ENCODE results near the gene DLX3.
A peak's percentile ranks its signal among the peaks of the same experiment; 100 is the strongest.

DLX3 gene

GRCh38 chr17:49957350-49957749 lies 37.7 kb downstream of the DLX3 start:
- no peak for DNase-seq (ENCODE audit: low read depth)

- no peak for DNase-seq (ENCODE audit: low read depth)
Observed at GRCh38 chr17:49956780-49957179, 38.2 kb downstream of the DLX3 start.

GRCh38 chr17:49955157-49955556 lies 39.9 kb downstream of the DLX3 start:
- no peak for DNase-seq (ENCODE audit: low read depth)

GRCh38 chr17:49952912-49953497 lies 42.0 kb downstream of the DLX3 start:
- DNase-seq (ENCODE audit: low read depth), result no peak

- DNase-seq (ENCODE audit: low read depth), result peak; percentile 75
Observed at GRCh38 chr17:49952209-49952911, 42.7 kb downstream of the DLX3 start.

GRCh38 chr17:49951362-49952082 lies 43.5 kb downstream of the DLX3 start:
- no peak for DNase-seq (ENCODE audit: low read depth)

- DNase-seq (ENCODE audit: low read depth), result no peak
Observed at GRCh38 chr17:49949634-49950033, 45.4 kb downstream of the DLX3 start.

- DNase-seq (ENCODE audit: low read depth), result no peak
Observed at GRCh38 chr17:49946964-49947584, 48.0 kb downstream of the DLX3 start.

GRCh38 chr17:49946208-49946607 lies 48.8 kb downstream of the DLX3 start:
- no peak for DNase-seq (ENCODE audit: low read depth)

GRCh38 chr17:49944273-49944870 lies 50.7 kb downstream of the DLX3 start:
- DNase-seq (ENCODE audit: low read depth), result no peak

GRCh38 chr17:49942947-49943346 lies 52.1 kb downstream of the DLX3 start:
- DNase-seq (ENCODE audit: low read depth), result no peak

GRCh38 chr17:49941427-49941826 lies 53.6 kb downstream of the DLX3 start:
- no peak for DNase-seq (ENCODE audit: low read depth)

Measured in activated T-cell treated with anti-CD3 and anti-CD28 coated beads for 48 hours (primary cell).